Right lobe of liver (tissue), 4 donors: ENCODE measurements around the gene FNDC8.

Source experiments
- POLR2A ChIP-seq: fragments of 450-650 bp; IDR thresholded peaks from one replicate; pipeline ENCODE4 v1.6.1; 2017; ENCODE audit warnings: antibody characterized with exemption, mild to moderate bottlenecking
- TF ChIP-seq, protein P1 (sequence below), 4 donors: fragments of 200-600 bp in 3 of 4; fragments of 450-650 bp in 1 of 4; IDR thresholded peaks; one replicate each; pipeline versions ENCODE4 v1.5.1 to v1.8.0; 2016 to 2022; ENCODE audit warnings: antibody characterized with exemption in 4 of 4, mild to moderate bottlenecking in 2 of 4
- donor health status: DM: no; HTN: no; CAD: no.
- donor health status: DM: no; HTN: no; CAD: no.
- donor health status: DM: no; HTN: yes; CAD: no.

DNA sequence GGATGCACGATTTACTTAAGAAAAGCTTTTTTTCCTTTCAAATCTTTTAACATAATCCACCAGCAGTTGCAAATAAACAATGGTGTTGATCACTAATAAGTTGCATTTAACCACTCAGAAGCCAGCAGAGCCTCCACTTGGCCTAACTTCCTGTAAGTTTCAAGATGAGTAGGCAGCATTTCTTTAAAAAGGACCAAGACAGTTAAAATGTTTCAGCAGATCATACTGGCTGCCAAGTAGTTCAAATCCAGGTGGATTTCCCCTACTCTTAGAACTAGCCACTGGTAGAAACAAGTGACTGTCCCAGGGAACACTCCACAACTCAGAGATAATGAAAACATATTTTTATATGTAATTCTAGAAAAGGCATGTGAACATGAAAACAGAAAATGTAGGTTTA lies 40.9 kb upstream of the FNDC8 start:
- TF ChIP-seq, protein P1, sequence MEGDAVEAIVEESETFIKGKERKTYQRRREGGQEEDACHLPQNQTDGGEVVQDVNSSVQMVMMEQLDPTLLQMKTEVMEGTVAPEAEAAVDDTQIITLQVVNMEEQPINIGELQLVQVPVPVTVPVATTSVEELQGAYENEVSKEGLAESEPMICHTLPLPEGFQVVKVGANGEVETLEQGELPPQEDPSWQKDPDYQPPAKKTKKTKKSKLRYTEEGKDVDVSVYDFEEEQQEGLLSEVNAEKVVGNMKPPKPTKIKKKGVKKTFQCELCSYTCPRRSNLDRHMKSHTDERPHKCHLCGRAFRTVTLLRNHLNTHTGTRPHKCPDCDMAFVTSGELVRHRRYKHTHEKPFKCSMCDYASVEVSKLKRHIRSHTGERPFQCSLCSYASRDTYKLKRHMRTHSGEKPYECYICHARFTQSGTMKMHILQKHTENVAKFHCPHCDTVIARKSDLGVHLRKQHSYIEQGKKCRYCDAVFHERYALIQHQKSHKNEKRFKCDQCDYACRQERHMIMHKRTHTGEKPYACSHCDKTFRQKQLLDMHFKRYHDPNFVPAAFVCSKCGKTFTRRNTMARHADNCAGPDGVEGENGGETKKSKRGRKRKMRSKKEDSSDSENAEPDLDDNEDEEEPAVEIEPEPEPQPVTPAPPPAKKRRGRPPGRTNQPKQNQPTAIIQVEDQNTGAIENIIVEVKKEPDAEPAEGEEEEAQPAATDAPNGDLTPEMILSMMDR (IDR thresholded peaks at IDR 0.05): no peak
- TF ChIP-seq POLR2A: no peak
